GM12878 (cell line): ENCODE results near the gene MAP4. TPM values are rescaled to one million over a fixed set of nuclear protein-coding genes. Genes with fewer than 3 reads are reported as not detected.

Experiments used
- ATAC-seq: fragments of 200-7000 bp; cut with Tn5 transposase; 3 replicates; pipeline ENCODE4 v1.9.1; 2020; ENCODE audit warnings: mild to moderate bottlenecking, moderate library complexity
- BruUV-seq: library from RNA; stranded (reverse); fragments of 400-500 nt; replicated peaks from 2 replicates; lab custom pipeline; 2021; lab: Mats Ljungman, UMichigan
- CTCF ChIA-PET: fragments of 300-600 bp; sonication (Branson Sonifier 250); formaldehyde crosslinking; extraction: SDS; loops from one replicate; lab custom pipeline; 2021; ENCODE audit warnings: inconsistent platforms; lab: Yijun Ruan, JAX
- POLR2A ChIA-PET: fragments of 350-600 bp; formaldehyde crosslinking; extraction: SDS; loops from one replicate; lab custom pipeline; 2021; ENCODE audit warnings: inconsistent platforms; lab: Charles Lee
- RAD21 ChIA-PET: fragments of 300-600 bp; sonication (Branson Sonifier 250); formaldehyde crosslinking; loops from one replicate; lab custom pipeline; 2023; ENCODE audit warnings: antibody characterized with exemption; ENCODE audit not compliant: unreplicated experiment; lab: Charles Lee
- SMC1A ChIA-PET: fragments of 300-600 bp; sonication (Branson Sonifier 250); formaldehyde crosslinking; loops from one replicate; lab custom pipeline; 2023; ENCODE audit not compliant: unreplicated experiment, uncharacterized antibody; lab: Charles Lee
- DNase-seq: peaks from one replicate; pipeline ENCODE4 v3.0.0-alpha.2; 2011; ENCODE audit warnings: low read depth, low spot score
- FAIRE-seq: peaks from 3 replicates; lab custom pipeline; 2011; peaks lifted over from hg19 to GRCh38; lab: Jason Lieb, UNC
- H2AFZ ChIP-seq: 2 replicates; pipeline ENCODE4 v1.6.0; 2011; ENCODE audit warnings: low read depth, low read length, control low read depth; ENCODE audit not compliant: control insufficient read depth
- H3K27ac ChIP-seq: 2 replicates; pipeline ENCODE4 v1.5.1; 2011; ENCODE audit warnings: control low read depth; ENCODE audit not compliant: control insufficient read depth, insufficient read depth
- H3K27me3 ChIP-seq, 2 experiments: replicated peaks in 1 of 2; 2 replicates each; pipeline versions ENCODE4 v1.6.0 to v1.6.1; 2011; ENCODE audit warnings: low read length in 1 of 2; ENCODE audit not compliant: control insufficient read depth in 2 of 2, insufficient read depth in 2 of 2
- H3K36me3 ChIP-seq, 2 experiments: 2 replicates each; pipeline ENCODE4 v1.5.1; 2011; ENCODE audit warnings: low read length in 1 of 2; ENCODE audit not compliant: control insufficient read depth in 2 of 2, insufficient read depth in 2 of 2
- H3K4me1 ChIP-seq: 2 replicates; pipeline ENCODE4 v1.6.1; 2011; ENCODE audit warnings: mild to moderate bottlenecking, low read length, moderate library complexity, mixed read lengths; ENCODE audit not compliant: control insufficient read depth, insufficient read depth
- H3K4me2 ChIP-seq: 2 replicates; pipeline ENCODE4 v1.6.0; 2011; ENCODE audit warnings: control low read depth; ENCODE audit not compliant: control insufficient read depth, insufficient read depth
- H3K4me3 ChIP-seq: fragments of 200-600 bp; sonication (generic); 2 replicates; pipeline ENCODE4 v1.5.1; 2016
- H3K79me2 ChIP-seq: 2 replicates; pipeline ENCODE4 v1.6.0; 2011; ENCODE audit warnings: low read length; ENCODE audit not compliant: control insufficient read depth, insufficient read depth
- H3K9ac ChIP-seq: 2 replicates; pipeline ENCODE4 v1.8.0; 2011; ENCODE audit warnings: low read length, control low read depth, mixed read lengths; ENCODE audit not compliant: control insufficient read depth, insufficient read depth
- H3K9me3 ChIP-seq: replicated peaks from 3 replicates; pipeline ENCODE4 v1.5.1; 2011; ENCODE audit warnings: mild to moderate bottlenecking, low read length; ENCODE audit not compliant: control insufficient read depth, insufficient read depth
- H4K20me1 ChIP-seq: 2 replicates; pipeline ENCODE4 v1.6.0; 2011; ENCODE audit not compliant: control insufficient read depth, insufficient read depth
- ATF2 ChIP-seq: IDR thresholded peaks from 2 replicates; pipeline ENCODE4 v1.6.1; 2012; ENCODE audit warnings: low read length, inconsistent platforms
- ATF3 ChIP-seq: IDR thresholded peaks from 2 replicates; pipeline ENCODE4 v1.6.1; 2011; ENCODE audit warnings: low read depth, mild to moderate bottlenecking, low read length, moderate library complexity, borderline replicate concordance; ENCODE audit errors: extremely low read depth
- ATF7 ChIP-seq: fragments of 450-650 bp; IDR thresholded peaks from 2 replicates; pipeline ENCODE4 v1.6.1; 2016; ENCODE audit warnings: low read depth, mild to moderate bottlenecking
- BCL3 ChIP-seq: IDR thresholded peaks from 2 replicates; pipeline ENCODE4 v1.6.1; 2011; ENCODE audit warnings: borderline replicate concordance, low read depth, mild to moderate bottlenecking, moderate library complexity, low read length; ENCODE audit not compliant: insufficient read depth, poor library complexity, severe bottlenecking
- CBFB ChIP-seq: IDR thresholded peaks from 2 replicates; pipeline ENCODE4 v1.6.1; 2016; ENCODE audit warnings: antibody characterized with exemption, low read depth
- CEBPZ ChIP-seq: fragments of 150-350 bp; IDR thresholded peaks from 2 replicates; pipeline ENCODE4 v1.6.1; 2016; ENCODE audit warnings: low read depth, low read length
- ESRRA ChIP-seq: IDR thresholded peaks from 2 replicates; pipeline ENCODE4 v1.6.1; 2012; ENCODE audit warnings: mild to moderate bottlenecking, low read length, improper control_type of control experiment
- EZH2 ChIP-seq: IDR thresholded peaks from 2 replicates; pipeline ENCODE4 v1.6.1; 2012; ENCODE audit warnings: low read depth, mild to moderate bottlenecking, control low read depth, inconsistent platforms, low read length, borderline replicate concordance; ENCODE audit not compliant: control insufficient read depth
- IKZF1 ChIP-seq: fragments of 450-650 bp; conservative IDR thresholded peaks from 2 replicates; pipeline ENCODE4 v1.6.1; 2017; ENCODE audit warnings: antibody characterized with exemption, mild to moderate bottlenecking
- KDM1A ChIP-seq: fragments of 200-600 bp; sonication (generic); IDR thresholded peaks from 2 replicates; pipeline ENCODE4 v1.6.1; 2016; ENCODE audit warnings: borderline replicate concordance
- MEF2A ChIP-seq: IDR thresholded peaks from 2 replicates; pipeline ENCODE4 v1.6.1; 2011; ENCODE audit warnings: low read depth, mild to moderate bottlenecking, low read length, moderate library complexity; ENCODE audit not compliant: insufficient read depth
- MEF2B ChIP-seq: fragments of 450-650 bp; IDR thresholded peaks from 2 replicates; pipeline ENCODE4 v1.6.1; 2018; ENCODE audit warnings: mild to moderate bottlenecking, moderate library complexity; ENCODE audit not compliant: partially characterized antibody, poor library complexity, severe bottlenecking
- NFYA ChIP-seq: IDR thresholded peaks from 2 replicates; pipeline ENCODE4 v1.6.1; 2011; ENCODE audit warnings: low read depth, mild to moderate bottlenecking, low read length, improper control_type of control experiment, borderline replicate concordance
- PAX8 ChIP-seq: fragments of 450-650 bp; IDR thresholded peaks from 2 replicates; pipeline ENCODE4 v1.6.1; 2017; ENCODE audit warnings: mild to moderate bottlenecking, moderate library complexity
- SIN3A ChIP-seq: IDR thresholded peaks from 2 replicates; pipeline ENCODE4 v1.6.1; 2012; ENCODE audit warnings: low read depth, low read length, improper control_type of control experiment
- TCF12 ChIP-seq: IDR thresholded peaks from 2 replicates; pipeline ENCODE4 v1.6.1; 2011; ENCODE audit warnings: low read depth, mild to moderate bottlenecking, low read length
- WGBS: methylation state at CpG from one replicate; pipeline ENCODE4 v1.1.6; 2016; ENCODE audit warnings: low lambda C conversion rate; ENCODE audit not compliant: insufficient replicate concordance, insufficient coverage; ENCODE audit errors: missing lambda C conversion rate; 5-methylcytosine and 5-hydroxymethylcytosine counted together
- in situ Hi-C: fragments of 300-500 bp; cut with MboI; formaldehyde crosslinking; loops from 9 replicates; pipeline ENCODE4 v1.14.3; 2018; ENCODE audit warnings: mixed read lengths
- intact Hi-C: fragments of 100-400 bp; cut with micrococcal nuclease; formaldehyde crosslinking; loops from one replicate; pipeline ENCODE4 v1.14.2; 2022; ENCODE audit not compliant: unreplicated experiment
- polyA plus RNA-seq, 11 experiments: library from polyadenylated mRNA; depleted of rRNA in 4 of 11; unstranded in 6 of 11; stranded (reverse) in 5 of 11; fragments of >200 nt; fragmentation: Nextera tagmentation in 4 of 11; fragmentation: Illumina TruSeq in 1 of 11; extraction: Ambion mirVana in 4 of 11; extraction: Trizol in 1 of 11; gene quantifications; 1 replicate in 1 of 11; 2 replicates in 10 of 11; pipeline versions ENCODE4 v1.2.1 to v1.2.3, GENCODE V29; 2011 to 2016; ENCODE audit warnings: inconsistent platforms in 2 of 11, missing spikeins in 2 of 11, low read depth in 1 of 11
- total RNA-seq, 4 experiments: library from RNA; depleted of rRNA in 3 of 4; stranded (reverse); fragments of >200 nt in 3 of 4; fragmentation: Illumina TruSeq in 1 of 4; extraction: Trizol in 1 of 4; gene quantifications; 2 replicates each; pipeline versions ENCODE4 v1.2.1 to v1.2.3, GENCODE V29; 2013 to 2021

The MAP4 gene
- total and polyA plus RNA-seq, 10 of the 15 experiments (the other 5 are each of a cell fraction or from before 2014, with no cell fraction given): 22.2 to 145 (median 47.2) TPM

- ChIA-PET CTCF (interaction anchor here (1.1 to 2.9 kb wide), 4 partner anchors 12 to 280 kb away, joined by 3 to 24 read pairs (median 6); no protein-coding TSS in a partner anchor), RAD21 (interaction anchor here (0.6 to 1.1 kb wide), 4 partner anchors 18 to 280 kb away, joined by 3 to 4 read pairs (median 3); no protein-coding TSS in a partner anchor), POLR2A (interaction anchor here (0.7 to 1.1 kb wide), 4 partner anchors 12 to 23 kb away, joined by 3 to 5 read pairs (median 3); no protein-coding TSS in a partner anchor), SMC1A (interaction anchor here (0.7 to 1.4 kb wide), 4 partner anchors 13 to 279 kb away, joined by 3 to 4 read pairs (median 3); no protein-coding TSS in a partner anchor)
- FAIRE-seq: no peak
- H3K4me2 ChIP-seq: peak within 1 kb of the TSS; percentile 99
- H3K27ac ChIP-seq: peak within 1 kb of the TSS; percentile 74
- intact Hi-C loops: loop anchor here (5.0 kb wide), 1 partner anchor 291 kb away; the partner anchor contains the start of gene ELP6
- no peaks in the 10 kb centered on the region for H4K20me1 ChIP-seq
- no peaks in the 10 kb centered on the region; the same call in 2 of the 3 replicates for H3K9me3 ChIP-seq
- no peak for DNase-seq
- peak within 1 kb of the TSS; percentile 72 for H3K9ac ChIP-seq
- peak within 1 kb of the TSS; percentile 96 for H2AFZ ChIP-seq
- peaks cover 11% of the 10 kb centered on the region for H3K4me1 ChIP-seq
- 1% methylated on average over 86 of the region's 90 CpGs for WGBS
- H3K36me3 ChIP-seq: no peaks in the 10 kb centered on the region
- H3K27me3 ChIP-seq: no peaks in the 10 kb centered on the region
- BruUV-seq: no TSS peak
- H3K4me3 ChIP-seq: peak within 1 kb of the TSS; percentile 92
- in situ Hi-C loops: no loop called here
- ATAC-seq: peak; percentile 97
- peaks cover 13% of the 10 kb centered on the region for H3K79me2 ChIP-seq
- TF ChIP-seq IKZF1 (peak; percentile 98), ATF2 (no peak), ESRRA (no peak), PAX8 (no peak), MEF2A (no peak), TCF12 (0 out of 2 replicates have a peak, but pooled peaks have one; percentile 23), NFYA (no peak), CEBPZ (no peak), CBFB (no peak), MEF2B (no peak), BCL3 (no peak), ATF7 (no peak), ATF3 (0 out of 2 replicates have a peak, but pooled peaks have one; percentile 50), EZH2 (no peak), SIN3A (no peak), KDM1A (no peak)
These were observed 213.3 kb downstream of the MAP4 start, which contains the start of gene DHX30 for GRCh38 chr3:47802734-47803479. TSS of gene DHX30 (plus strand) at chr3:47803138. CDS start at chr3:47810684, 7,546 bp downstream.
